ENCODE data around the gene CANX.
"Not testable (repeated sequence)": the region's sequence is repeated elsewhere in the genome, so short reads cannot be mapped to it uniquely, and the experiment has no call there.

Gene CANX

DNA sequence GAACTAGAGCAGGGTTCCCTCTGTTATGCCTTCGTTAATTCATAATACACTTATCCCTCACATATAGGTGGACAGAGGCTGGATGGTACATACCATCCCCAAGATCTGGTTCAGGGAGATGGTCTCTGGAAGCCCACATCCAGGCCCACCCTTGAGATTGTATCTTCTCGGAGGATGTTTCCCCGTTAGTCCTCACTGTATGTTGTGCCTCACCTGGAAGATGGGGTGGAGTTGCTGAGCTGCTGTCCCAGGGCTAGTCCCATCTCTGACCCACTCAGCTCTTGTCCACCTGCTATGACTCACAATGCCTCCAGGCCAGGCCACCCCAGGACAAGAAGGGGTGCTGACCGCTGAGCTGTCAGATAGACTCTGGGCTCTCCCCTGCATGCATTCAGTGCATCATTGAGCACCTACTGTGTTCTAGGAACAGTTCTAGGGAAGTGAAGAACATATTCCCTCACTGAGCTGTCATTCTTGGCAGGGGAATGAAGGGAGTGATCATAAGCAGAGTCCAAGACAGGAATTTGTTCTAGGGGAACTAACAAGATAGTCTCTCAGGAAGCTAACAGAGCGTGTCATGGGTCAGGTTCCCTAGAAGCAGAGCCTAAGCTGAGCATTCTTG is 17.9 kb upstream of the CANX start, which contains the start of gene CBY3:
Gene CBY3 (minus strand): TSS at position 255 of the 622 bp plus-strand sequence. CDS start 116 bp downstream, at position 139.
- peaks cover 26 to 34% of the 10 kb centered on the region in 2 donors for H3K4me1 Mint-ChIP-seq (ENCODE audit: low read depth in 2 of 2)
- H3K9me3 Mint-ChIP-seq: no peaks in the 10 kb centered on the region
- H3K4me3 Mint-ChIP-seq: peak within 1 kb of the TSS; percentile 63 to 64
- DNase-seq (no peak), ATAC-seq (replicated peaks) (no peak)
- peak within 1 kb of the TSS; percentile 32 to 99 for H3K27ac Mint-ChIP-seq
- H3K27me3 Mint-ChIP-seq: no peaks in the 10 kb centered on the region
- H3K36me3 Mint-ChIP-seq (ENCODE audit: insufficient read depth): peaks cover 11% of the 10 kb centered on the region

GRCh38 chr5:179689212-179689611 is 9.6 kb upstream of the CANX start:
- not testable (repeated sequence) for H3K27me3 Mint-ChIP-seq; H3K4me1 Mint-ChIP-seq (ENCODE audit: low read depth in 2 of 2); H3K9me3 Mint-ChIP-seq; H3K27ac Mint-ChIP-seq; H3K36me3 Mint-ChIP-seq (ENCODE audit: insufficient read depth); DNase-seq; ATAC-seq (replicated peaks); H3K4me3 Mint-ChIP-seq

DNA sequence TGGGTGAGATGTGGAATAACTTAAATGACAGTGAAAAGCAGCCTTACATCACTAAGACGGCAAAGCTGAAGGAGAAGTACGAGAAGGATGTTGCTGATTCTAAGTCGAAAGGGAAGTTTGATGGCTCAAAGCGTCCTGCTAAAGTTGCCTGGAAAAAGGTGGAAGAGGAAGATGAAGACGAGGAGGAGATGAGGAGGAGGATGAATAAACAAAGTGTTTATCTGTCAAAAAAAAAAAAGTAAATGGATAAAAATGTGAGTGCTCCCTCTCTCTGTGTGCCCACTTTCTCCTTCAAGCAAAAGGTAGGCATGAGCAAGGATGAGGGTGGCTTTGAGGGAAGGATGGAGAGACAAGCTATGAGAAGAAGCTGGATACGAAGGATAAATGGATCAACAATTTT is 4.2 kb upstream of the CANX start:
- ATAC-seq (replicated peaks) (no peak), DNase-seq (no peak)
- H3K9me3 Mint-ChIP-seq: no peaks in the 10 kb centered on the region
- H3K27ac Mint-ChIP-seq: no peak overlapping the region
- H3K4me1 Mint-ChIP-seq (ENCODE audit: low read depth in 2 of 2): peaks cover 11 to 18% of the 10 kb centered on the region in 2 donors
- H3K4me3 Mint-ChIP-seq: no peak overlapping the region
- no peaks in the 10 kb centered on the region for H3K27me3 Mint-ChIP-seq
- peaks cover 17% of the 10 kb centered on the region for H3K36me3 Mint-ChIP-seq (ENCODE audit: insufficient read depth)

DNA sequence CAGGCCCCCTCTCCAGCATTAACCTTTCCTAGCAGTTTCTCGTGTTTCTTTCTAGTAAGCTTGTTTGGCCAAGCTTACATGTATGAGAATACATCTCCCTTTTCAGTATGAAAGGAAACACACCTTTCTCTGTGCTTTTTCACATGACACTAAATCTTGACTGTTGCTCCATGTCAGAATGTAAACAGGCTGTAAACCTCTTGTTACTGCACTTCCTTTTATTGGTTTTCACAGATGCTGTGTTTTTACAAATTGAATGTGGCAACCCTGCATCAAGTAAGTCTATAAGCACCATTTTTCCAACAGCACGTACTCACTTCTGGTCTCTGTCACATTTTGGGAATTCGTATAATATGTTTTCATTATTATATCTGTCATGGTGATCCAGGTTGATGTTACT is 2.2 kb upstream of the CANX start:
- no peaks in the 10 kb centered on the region for H3K27me3 Mint-ChIP-seq
- DNase-seq: no peak
- H3K36me3 Mint-ChIP-seq (ENCODE audit: insufficient read depth): peaks cover 23% of the 10 kb centered on the region
- H3K4me3 Mint-ChIP-seq: peak overlapping the region in 1 of 2 donors; percentile 25
- no peak for ATAC-seq (replicated peaks)
- H3K9me3 Mint-ChIP-seq: no peaks in the 10 kb centered on the region
- H3K27ac Mint-ChIP-seq: peak overlapping the region; percentile 46 to 54
- peaks cover 19 to 32% of the 10 kb centered on the region in 2 donors for H3K4me1 Mint-ChIP-seq (ENCODE audit: low read depth in 2 of 2)

DNA sequence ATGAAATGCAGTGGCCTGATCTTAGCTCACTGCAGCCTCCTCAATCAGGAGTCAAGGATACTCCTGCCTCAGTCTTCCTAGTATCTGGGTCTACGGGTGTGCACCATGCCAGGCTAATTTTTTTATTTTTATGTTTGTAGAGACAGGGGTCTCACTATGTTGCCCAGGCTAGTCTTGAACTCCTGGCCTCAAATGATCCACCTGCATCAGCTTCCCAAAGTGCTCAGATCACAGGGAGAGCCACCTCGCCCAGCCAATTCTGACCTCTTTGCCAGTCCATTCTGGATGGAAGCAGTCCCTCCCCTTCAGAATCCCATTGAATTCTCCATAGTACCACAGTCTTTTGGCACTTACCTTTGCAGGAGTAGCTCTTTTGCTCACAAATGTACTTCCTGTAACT is 1.7 kb upstream of the CANX start:
- H3K4me1 Mint-ChIP-seq (ENCODE audit: low read depth in 2 of 2): peaks cover 19 to 34% of the 10 kb centered on the region in 2 donors
- peak overlapping the region in 1 of 2 donors; percentile 95 for H3K4me3 Mint-ChIP-seq
- H3K9me3 Mint-ChIP-seq: no peaks in the 10 kb centered on the region
- H3K27me3 Mint-ChIP-seq: no peaks in the 10 kb centered on the region
- peaks cover 28% of the 10 kb centered on the region for H3K36me3 Mint-ChIP-seq (ENCODE audit: insufficient read depth)
- H3K27ac Mint-ChIP-seq: peak overlapping the region; percentile 54 to 98
- DNase-seq (no peak), ATAC-seq (replicated peaks) (no peak)

- peaks cover 29% of the 10 kb centered on the region for H3K36me3 Mint-ChIP-seq (ENCODE audit: insufficient read depth)
- not testable (repeated sequence) for H3K27me3 Mint-ChIP-seq; DNase-seq; H3K9me3 Mint-ChIP-seq; ATAC-seq (replicated peaks)
- H3K4me1 Mint-ChIP-seq (ENCODE audit: low read depth in 2 of 2): peaks cover 23 to 38% of the 10 kb centered on the region in 2 donors
- H3K27ac Mint-ChIP-seq: peak overlapping the region; percentile 98 to 100
- H3K4me3 Mint-ChIP-seq: peak overlapping the region; percentile 95 to 98
These were observed 1.2 kb upstream of the CANX start for GRCh38 chr5:179697543-179697942.

DNA sequence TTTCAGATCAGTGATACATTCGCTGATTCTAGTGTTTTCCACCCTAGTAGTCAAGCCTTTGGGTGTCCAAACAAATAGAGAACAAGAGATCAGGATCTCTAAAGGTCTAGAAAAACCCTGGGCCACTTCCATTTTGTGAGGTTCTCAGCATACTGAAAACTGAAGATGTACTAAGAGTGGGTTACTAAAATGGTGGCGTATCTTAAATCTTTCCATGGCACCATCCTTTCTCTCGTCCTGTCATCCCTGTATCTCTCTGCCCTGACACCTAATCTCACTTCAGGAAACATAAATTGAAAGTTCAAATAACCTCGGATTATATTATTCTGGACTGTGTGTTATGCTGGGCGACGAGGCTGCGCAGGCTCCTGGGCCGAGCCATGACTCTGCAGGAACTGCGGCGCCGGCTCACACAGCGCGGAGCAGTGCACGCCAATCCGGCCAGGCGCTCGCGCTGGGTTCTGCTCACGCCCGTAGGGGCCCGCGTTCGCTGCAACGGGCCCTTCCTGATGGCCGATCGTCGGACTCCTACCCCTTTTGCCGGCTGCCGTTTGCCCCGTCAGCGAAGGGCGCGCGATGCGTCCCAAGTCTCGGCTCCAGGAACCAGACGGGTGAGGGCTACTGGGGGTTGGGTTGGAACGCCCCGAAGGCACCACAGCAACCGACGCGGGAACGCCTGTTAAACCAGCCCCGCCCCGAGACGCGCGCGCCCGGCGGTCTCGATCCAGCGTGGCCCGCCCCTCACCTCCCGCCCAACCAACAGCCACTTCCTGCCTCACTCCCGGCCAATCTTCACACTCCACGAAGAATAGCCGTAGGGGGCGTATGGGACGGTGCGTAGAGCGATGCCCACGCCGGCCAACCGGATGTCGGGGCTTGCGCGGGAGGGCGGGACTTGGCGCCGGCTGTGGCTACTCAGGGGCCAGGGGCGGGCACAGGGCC is 503 bp upstream of the CANX start:
- H3K4me3 Mint-ChIP-seq: peak overlapping the region; percentile 95 to 98
- peaks cover 34% of the 10 kb centered on the region for H3K36me3 Mint-ChIP-seq (ENCODE audit: insufficient read depth)
- H3K4me1 Mint-ChIP-seq (ENCODE audit: low read depth in 2 of 2): peaks cover 29 to 42% of the 10 kb centered on the region in 2 donors
- H3K9me3 Mint-ChIP-seq: no peaks in the 10 kb centered on the region
- H3K27ac Mint-ChIP-seq: peak overlapping the region; percentile 98 to 100
- no peaks in the 10 kb centered on the region for H3K27me3 Mint-ChIP-seq
- DNase-seq (peak; percentile 98 to 99 (median 99)), ATAC-seq (replicated peaks) (peak; percentile 84)

- H3K27ac Mint-ChIP-seq: peak overlapping the region; percentile 98 to 100
- H3K27me3 Mint-ChIP-seq: no peaks in the 10 kb centered on the region
- ATAC-seq (replicated peaks) (no peak), DNase-seq (peak in 2 of 3 experiments; percentile 5 to 27)
- H3K4me1 Mint-ChIP-seq (ENCODE audit: low read depth in 2 of 2): peaks cover 39 to 52% of the 10 kb centered on the region in 2 donors
- peak overlapping the region; percentile 95 to 98 for H3K4me3 Mint-ChIP-seq
- no peaks in the 10 kb centered on the region for H3K9me3 Mint-ChIP-seq
- H3K36me3 Mint-ChIP-seq (ENCODE audit: insufficient read depth): peaks cover 48% of the 10 kb centered on the region
These were observed 960 bp downstream of the CANX start for GRCh38 chr5:179699616-179700237.

- Mint-ChIP-seq H3K4me3 (peak overlapping the region; percentile 95 to 98), H3K27ac (peak overlapping the region; percentile 98 to 100), H3K36me3 (ENCODE audit: insufficient read depth) (peaks cover 48% of the 10 kb centered on the region), H3K27me3 (no peaks in the 10 kb centered on the region), H3K4me1 (ENCODE audit: low read depth in 2 of 2) (peaks cover 41 to 56% of the 10 kb centered on the region in 2 donors), H3K9me3 (no peaks in the 10 kb centered on the region)
- ATAC-seq (replicated peaks) (no peak), DNase-seq (no peak)
These were observed 1.7 kb downstream of the CANX start for GRCh38 chr5:179700401-179700918.

- no peak for DNase-seq
- peaks cover 91% of the 10 kb centered on the region for H3K36me3 Mint-ChIP-seq (ENCODE audit: insufficient read depth)
- no peak overlapping the region for H3K4me3 Mint-ChIP-seq
- peak overlapping the region; percentile 0 to 49 for H3K27ac Mint-ChIP-seq
- no peak for ATAC-seq (replicated peaks)
- H3K9me3 Mint-ChIP-seq: no peaks in the 10 kb centered on the region
- peaks cover 0 to 4% of the 10 kb centered on the region in 2 donors for H3K4me1 Mint-ChIP-seq (ENCODE audit: low read depth in 2 of 2)
- no peaks in the 10 kb centered on the region for H3K27me3 Mint-ChIP-seq
These were observed 17.5 kb downstream of the CANX start for GRCh38 chr5:179716286-179716685.

- peak overlapping the region in 1 of 2 donors; percentile 62 for H3K27ac Mint-ChIP-seq
- ATAC-seq (replicated peaks): no peak
These were observed 21.5 kb downstream of the CANX start for GRCh38 chr5:179720222-179720621.

GRCh38 chr5:179724163-179724562 is 25.4 kb downstream of the CANX start:
- peaks cover 95% of the 10 kb centered on the region for H3K36me3 Mint-ChIP-seq (ENCODE audit: insufficient read depth)
- no peak for ATAC-seq (replicated peaks)
- peak overlapping the region; percentile 13 to 37 for H3K27ac Mint-ChIP-seq
- H3K9me3 Mint-ChIP-seq: no peaks in the 10 kb centered on the region
- no peaks in the 10 kb centered on the region for H3K4me1 Mint-ChIP-seq (ENCODE audit: low read depth in 2 of 2)
- H3K4me3 Mint-ChIP-seq: no peak overlapping the region
- no peaks in the 10 kb centered on the region for H3K27me3 Mint-ChIP-seq
- DNase-seq: no peak

More at GRCh38 chr5:179720222-179720621, 21.5 kb downstream of the CANX start:
- peaks cover 87% of the 10 kb centered on the region for H3K36me3 Mint-ChIP-seq (ENCODE audit: insufficient read depth)
- peaks cover 0 to 4% of the 10 kb centered on the region in 2 donors for H3K4me1 Mint-ChIP-seq (ENCODE audit: low read depth in 2 of 2)
- H3K4me3 Mint-ChIP-seq: no peak overlapping the region
- no peaks in the 10 kb centered on the region for H3K27me3 Mint-ChIP-seq
- no peak for DNase-seq
- no peaks in the 10 kb centered on the region for H3K9me3 Mint-ChIP-seq

DNA sequence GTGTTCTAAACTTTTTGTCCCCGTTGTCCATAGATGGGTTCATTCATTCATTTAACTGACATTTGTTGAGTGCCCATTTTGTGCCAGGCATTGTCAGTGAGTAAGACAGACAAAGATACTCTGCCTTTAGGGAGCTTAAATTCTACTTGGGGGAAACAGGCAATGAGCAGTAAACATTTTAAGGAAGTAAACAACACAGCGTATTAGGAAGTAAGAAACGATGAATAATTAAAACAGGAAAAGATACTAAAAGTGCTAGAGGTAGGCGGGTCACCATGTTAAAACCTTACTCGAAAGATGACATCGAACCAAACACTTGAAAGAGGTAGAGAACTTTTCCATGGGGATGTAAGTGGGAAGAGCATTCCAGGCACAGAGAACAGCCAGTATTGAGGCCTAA is 28.3 kb downstream of the CANX start:
- no peaks in the 10 kb centered on the region for H3K27me3 Mint-ChIP-seq
- H3K36me3 Mint-ChIP-seq (ENCODE audit: insufficient read depth): peaks cover 79% of the 10 kb centered on the region
- peaks cover 6% of the 10 kb centered on the region in 2 donors for H3K4me1 Mint-ChIP-seq (ENCODE audit: low read depth in 2 of 2)
- ATAC-seq (replicated peaks): no peak
- no peaks in the 10 kb centered on the region for H3K9me3 Mint-ChIP-seq
- H3K27ac Mint-ChIP-seq: no peak overlapping the region
- DNase-seq: no peak
- H3K4me3 Mint-ChIP-seq: no peak overlapping the region

Measured in effector memory CD8-positive, alpha-beta T cell (primary cell).